GM12878 (cell line): ENCODE measurements around the gene SIN3A. TPM values are rescaled to one million over a fixed set of nuclear protein-coding genes. Genes with fewer than 3 reads are reported as not detected.

Source experiments
- ATAC-seq: fragments of 200-7000 bp; cut with Tn5 transposase; 3 replicates; pipeline ENCODE4 v1.9.1; 2020; ENCODE audit warnings: mild to moderate bottlenecking, moderate library complexity
- BruUV-seq: library from RNA; stranded (reverse); fragments of 400-500 nt; replicated peaks from 2 replicates; lab custom pipeline; 2021; lab: Mats Ljungman, UMichigan
- CTCF ChIA-PET: fragments of 300-600 bp; sonication (Branson Sonifier 250); formaldehyde crosslinking; extraction: SDS; loops from one replicate; lab custom pipeline; 2021; ENCODE audit warnings: inconsistent platforms; lab: Yijun Ruan, JAX
- POLR2A ChIA-PET: fragments of 350-600 bp; formaldehyde crosslinking; extraction: SDS; loops from one replicate; lab custom pipeline; 2021; ENCODE audit warnings: inconsistent platforms; lab: Charles Lee
- RAD21 ChIA-PET: fragments of 300-600 bp; sonication (Branson Sonifier 250); formaldehyde crosslinking; loops from one replicate; lab custom pipeline; 2023; ENCODE audit warnings: antibody characterized with exemption; ENCODE audit not compliant: unreplicated experiment; lab: Charles Lee
- SMC1A ChIA-PET: fragments of 300-600 bp; sonication (Branson Sonifier 250); formaldehyde crosslinking; loops from one replicate; lab custom pipeline; 2023; ENCODE audit not compliant: unreplicated experiment, uncharacterized antibody; lab: Charles Lee
- DNase-seq: peaks from one replicate; pipeline ENCODE4 v3.0.0-alpha.2; 2011; ENCODE audit warnings: low read depth, low spot score
- FAIRE-seq: peaks from 3 replicates; lab custom pipeline; 2011; peaks lifted over from hg19 to GRCh38; lab: Jason Lieb, UNC
- H2AFZ ChIP-seq: 2 replicates; pipeline ENCODE4 v1.6.0; 2011; ENCODE audit warnings: low read depth, low read length, control low read depth; ENCODE audit not compliant: control insufficient read depth
- H3K27ac ChIP-seq: 2 replicates; pipeline ENCODE4 v1.5.1; 2011; ENCODE audit warnings: control low read depth; ENCODE audit not compliant: control insufficient read depth, insufficient read depth
- H3K27me3 ChIP-seq, 2 experiments: replicated peaks in 1 of 2; 2 replicates each; pipeline versions ENCODE4 v1.6.0 to v1.6.1; 2011; ENCODE audit warnings: low read length in 1 of 2; ENCODE audit not compliant: control insufficient read depth in 2 of 2, insufficient read depth in 2 of 2
- H3K36me3 ChIP-seq, 2 experiments: 2 replicates each; pipeline ENCODE4 v1.5.1; 2011; ENCODE audit warnings: low read length in 1 of 2; ENCODE audit not compliant: control insufficient read depth in 2 of 2, insufficient read depth in 2 of 2
- H3K4me1 ChIP-seq: 2 replicates; pipeline ENCODE4 v1.6.1; 2011; ENCODE audit warnings: mild to moderate bottlenecking, low read length, moderate library complexity, mixed read lengths; ENCODE audit not compliant: control insufficient read depth, insufficient read depth
- H3K4me2 ChIP-seq: 2 replicates; pipeline ENCODE4 v1.6.0; 2011; ENCODE audit warnings: control low read depth; ENCODE audit not compliant: control insufficient read depth, insufficient read depth
- H3K4me3 ChIP-seq: fragments of 200-600 bp; sonication (generic); 2 replicates; pipeline ENCODE4 v1.5.1; 2016
- H3K79me2 ChIP-seq: 2 replicates; pipeline ENCODE4 v1.6.0; 2011; ENCODE audit warnings: low read length; ENCODE audit not compliant: control insufficient read depth, insufficient read depth
- H3K9ac ChIP-seq: 2 replicates; pipeline ENCODE4 v1.8.0; 2011; ENCODE audit warnings: low read length, control low read depth, mixed read lengths; ENCODE audit not compliant: control insufficient read depth, insufficient read depth
- H3K9me3 ChIP-seq: replicated peaks from 3 replicates; pipeline ENCODE4 v1.5.1; 2011; ENCODE audit warnings: mild to moderate bottlenecking, low read length; ENCODE audit not compliant: control insufficient read depth, insufficient read depth
- H4K20me1 ChIP-seq: 2 replicates; pipeline ENCODE4 v1.6.0; 2011; ENCODE audit not compliant: control insufficient read depth, insufficient read depth
- ETV6 ChIP-seq, 2 experiments: fragments of 450-650 bp in 1 of 2; IDR thresholded peaks in 1 of 2; conservative IDR thresholded peaks in 1 of 2; 2 replicates each; pipeline ENCODE4 v1.6.1; 2014; ENCODE audit warnings: antibody characterized with exemption in 1 of 2, borderline replicate concordance in 1 of 2, low read depth in 1 of 2, mild to moderate bottlenecking in 1 of 2, moderate library complexity in 1 of 2
- HDGF ChIP-seq: fragments of 450-650 bp; IDR thresholded peaks from 2 replicates; pipeline ENCODE4 v1.6.1; 2016; ENCODE audit warnings: antibody characterized with exemption
- IRF4 ChIP-seq: IDR thresholded peaks from 2 replicates; pipeline ENCODE4 v1.6.1; 2011; ENCODE audit warnings: low read depth, low read length
- KAT2A ChIP-seq: conservative IDR thresholded peaks from 2 replicates; pipeline ENCODE4 v1.6.1; 2011; ENCODE audit warnings: low read depth, low read length; ENCODE audit not compliant: control insufficient read depth
- NFIC ChIP-seq: IDR thresholded peaks from 2 replicates; pipeline ENCODE4 v1.6.1; 2012; ENCODE audit warnings: low read depth, mild to moderate bottlenecking, inconsistent platforms, low read length, moderate library complexity
- NFYA ChIP-seq: IDR thresholded peaks from 2 replicates; pipeline ENCODE4 v1.6.1; 2011; ENCODE audit warnings: low read depth, mild to moderate bottlenecking, low read length, improper control_type of control experiment, borderline replicate concordance
- PML ChIP-seq: IDR thresholded peaks from 2 replicates; pipeline ENCODE4 v1.6.1; 2012; ENCODE audit warnings: low read length, inconsistent platforms
- SIN3A ChIP-seq: IDR thresholded peaks from 2 replicates; pipeline ENCODE4 v1.6.1; 2012; ENCODE audit warnings: low read depth, low read length, improper control_type of control experiment
- SMAD5 ChIP-seq: IDR thresholded peaks from 2 replicates; pipeline ENCODE4 v1.6.1; 2016; ENCODE audit warnings: antibody characterized with exemption, low read depth
- STAT3 ChIP-seq: IDR thresholded peaks from 2 replicates; pipeline ENCODE4 v1.6.1; 2011; ENCODE audit warnings: low read depth, low read length, improper control_type of control experiment
- SUPT20H ChIP-seq: IDR thresholded peaks from 2 replicates; pipeline ENCODE4 v1.6.1; 2011; ENCODE audit warnings: low read depth, mild to moderate bottlenecking, low read length, moderate library complexity, borderline replicate concordance; ENCODE audit not compliant: control insufficient read depth
- TAF1 ChIP-seq: IDR thresholded peaks from 2 replicates; pipeline ENCODE4 v1.6.1; 2011; ENCODE audit warnings: mild to moderate bottlenecking, low read depth, low read length, borderline replicate concordance
- TARDBP ChIP-seq: IDR thresholded peaks from 2 replicates; pipeline ENCODE4 v1.6.1; 2016; ENCODE audit warnings: borderline replicate concordance
- WGBS: methylation state at CpG from one replicate; pipeline ENCODE4 v1.1.6; 2016; ENCODE audit warnings: low lambda C conversion rate; ENCODE audit not compliant: insufficient replicate concordance, insufficient coverage; ENCODE audit errors: missing lambda C conversion rate; 5-methylcytosine and 5-hydroxymethylcytosine counted together
- in situ Hi-C: fragments of 300-500 bp; cut with MboI; formaldehyde crosslinking; loops from 9 replicates; pipeline ENCODE4 v1.14.3; 2018; ENCODE audit warnings: mixed read lengths
- intact Hi-C: fragments of 100-400 bp; cut with micrococcal nuclease; formaldehyde crosslinking; loops from one replicate; pipeline ENCODE4 v1.14.2; 2022; ENCODE audit not compliant: unreplicated experiment
- polyA plus RNA-seq, 11 experiments: library from polyadenylated mRNA; depleted of rRNA in 4 of 11; unstranded in 6 of 11; stranded (reverse) in 5 of 11; fragments of >200 nt; fragmentation: Nextera tagmentation in 4 of 11; fragmentation: Illumina TruSeq in 1 of 11; extraction: Ambion mirVana in 4 of 11; extraction: Trizol in 1 of 11; gene quantifications; 1 replicate in 1 of 11; 2 replicates in 10 of 11; pipeline versions ENCODE4 v1.2.1 to v1.2.3, GENCODE V29; 2011 to 2016; ENCODE audit warnings: inconsistent platforms in 2 of 11, missing spikeins in 2 of 11, low read depth in 1 of 11
- total RNA-seq, 4 experiments: library from RNA; depleted of rRNA in 3 of 4; stranded (reverse); fragments of >200 nt in 3 of 4; fragmentation: Illumina TruSeq in 1 of 4; extraction: Trizol in 1 of 4; gene quantifications; 2 replicates each; pipeline versions ENCODE4 v1.2.1 to v1.2.3, GENCODE V29; 2013 to 2021
- TF ChIP-seq, protein P1 (sequence below): fragments of 450-650 bp; IDR thresholded peaks from 2 replicates; pipeline ENCODE4 v1.6.1; 2016; ENCODE audit warnings: mild to moderate bottlenecking
- TF ChIP-seq, protein P2 (sequence below): IDR thresholded peaks from 2 replicates; pipeline ENCODE4 v1.6.1; 2012; ENCODE audit warnings: low read depth, low read length, improper control_type of control experiment
- TF ChIP-seq, protein P3 (sequence below): IDR thresholded peaks from 2 replicates; pipeline ENCODE4 v1.6.1; 2011; ENCODE audit warnings: low read depth, mild to moderate bottlenecking, low read length, moderate library complexity, borderline replicate concordance; ENCODE audit errors: extremely low read depth

Gene SIN3A
- total and polyA plus RNA-seq, 10 of the 15 experiments (the other 5 are each of a cell fraction or from before 2014, with no cell fraction given), result 6.4 to 62.2 (median 29.2) TPM

DNA sequence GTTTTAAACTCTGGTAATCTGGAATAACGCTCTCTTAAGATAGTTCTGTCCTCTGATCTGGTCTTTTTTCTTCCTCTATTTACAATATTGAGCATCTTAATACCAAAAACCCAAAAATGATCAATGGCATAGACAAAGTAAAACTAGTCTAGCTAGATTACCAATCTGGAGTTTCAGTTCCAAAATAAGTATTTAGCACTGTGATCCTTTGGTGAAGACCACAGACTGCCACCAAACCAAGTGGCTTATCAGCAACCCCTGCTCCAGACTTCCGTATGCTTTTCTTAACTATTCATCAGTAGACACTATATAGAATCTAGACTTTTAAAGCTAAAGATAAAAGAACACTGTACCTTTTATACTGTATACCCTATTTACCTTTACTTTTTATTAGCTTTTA lies 47.6 kb downstream of the SIN3A start:
- 96% methylated on average over 2 of the region's 2 CpGs for WGBS
- Histone ChIP-seq H3K27ac (no peak overlapping the region), H3K79me2 (no peaks in the 10 kb centered on the region; the same call in 1 of the 2 replicates), H3K4me3 (no peak overlapping the region), H3K27me3 (no peaks in the 10 kb centered on the region), H3K36me3 (peaks cover 9 to 28% of the 10 kb centered on the region in 2 experiments), H2AFZ (no peak overlapping the region), H3K4me1 (no peaks in the 10 kb centered on the region), H3K9me3 (no peaks in the 10 kb centered on the region), H3K9ac (no peak overlapping the region), H3K4me2 (no peak overlapping the region), H4K20me1 (no peaks in the 10 kb centered on the region)
- no TSS peak for BruUV-seq
- in situ Hi-C loops (no loop called here), intact Hi-C loops (no loop called here)
- FAIRE-seq, result no peak
- SMC1A ChIA-PET, result interaction anchor here (0.7 to 1.9 kb wide), 3 partner anchors 10 to 32 kb away, joined by 3 to 5 read pairs (median 4); no protein-coding TSS in a partner anchor
- POLR2A ChIA-PET, result interaction anchor here (0.5 to 0.9 kb wide), 3 partner anchors 10 to 35 kb away, joined by 3 read pairs; no protein-coding TSS in a partner anchor
- no peak for DNase-seq
- TF ChIP-seq NFYA, result no peak
- no peak for TF ChIP-seq SUPT20H
- TF ChIP-seq, protein P1, sequence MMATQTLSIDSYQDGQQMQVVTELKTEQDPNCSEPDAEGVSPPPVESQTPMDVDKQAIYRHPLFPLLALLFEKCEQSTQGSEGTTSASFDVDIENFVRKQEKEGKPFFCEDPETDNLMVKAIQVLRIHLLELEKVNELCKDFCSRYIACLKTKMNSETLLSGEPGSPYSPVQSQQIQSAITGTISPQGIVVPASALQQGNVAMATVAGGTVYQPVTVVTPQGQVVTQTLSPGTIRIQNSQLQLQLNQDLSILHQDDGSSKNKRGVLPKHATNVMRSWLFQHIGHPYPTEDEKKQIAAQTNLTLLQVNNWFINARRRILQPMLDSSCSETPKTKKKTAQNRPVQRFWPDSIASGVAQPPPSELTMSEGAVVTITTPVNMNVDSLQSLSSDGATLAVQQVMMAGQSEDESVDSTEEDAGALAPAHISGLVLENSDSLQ, result no peak
- TF ChIP-seq, protein P2, sequence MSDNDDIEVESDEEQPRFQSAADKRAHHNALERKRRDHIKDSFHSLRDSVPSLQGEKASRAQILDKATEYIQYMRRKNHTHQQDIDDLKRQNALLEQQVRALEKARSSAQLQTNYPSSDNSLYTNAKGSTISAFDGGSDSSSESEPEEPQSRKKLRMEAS, result no peak
- TF ChIP-seq SIN3A, result no peak
- TF ChIP-seq HDGF, result no peak
- TF ChIP-seq IRF4, result no peak
- TF ChIP-seq, protein P3, sequence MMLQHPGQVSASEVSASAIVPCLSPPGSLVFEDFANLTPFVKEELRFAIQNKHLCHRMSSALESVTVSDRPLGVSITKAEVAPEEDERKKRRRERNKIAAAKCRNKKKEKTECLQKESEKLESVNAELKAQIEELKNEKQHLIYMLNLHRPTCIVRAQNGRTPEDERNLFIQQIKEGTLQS, result no peak
- no peak for TF ChIP-seq NFIC
- no peak for TF ChIP-seq TARDBP
- no peak for TF ChIP-seq TAF1
- TF ChIP-seq ETV6 (conservative IDR thresholded peaks at IDR 0.05 in 1 of 2, IDR thresholded peaks at IDR 0.05 in 1 of 2; ENCODE audit: borderline replicate concordance in 1 of 2, low read depth in 1 of 2), result no peak
- no peak for TF ChIP-seq PML
- no peak for TF ChIP-seq KAT2A
- TF ChIP-seq STAT3, result no peak
- no peak for TF ChIP-seq SMAD5
- CTCF ChIA-PET, result interaction anchor here (0.8 to 1.2 kb wide), 2 partner anchors 16 to 36 kb away, joined by 3 to 4 read pairs; partner anchors contain the start of gene MAN2C1
- no peak for ATAC-seq
- RAD21 ChIA-PET, result no interaction called here
